PFSK-1 (cell line): ENCODE measurements around the gene PRDM8.

ENCODE experiments used
- FOXP2 ChIP-seq: optimal IDR thresholded peaks from 2 replicates; pipeline ENCODE3; 2011; ENCODE audit warnings: borderline replicate concordance, control low read depth, inconsistent platforms; ENCODE audit not compliant: insufficient read depth; ENCODE audit errors: extremely low read length, extremely low read depth
- POLR2AphosphoS5 ChIP-seq: IDR thresholded peaks from 2 replicates; pipeline ENCODE4 v1.6.1; 2012; ENCODE audit warnings: low read depth, mild to moderate bottlenecking, control low read depth, low read length, moderate library complexity
- REST ChIP-seq, 2 experiments: IDR thresholded peaks; 2 replicates each; pipeline versions ENCODE4 v1.6.1 to v1.8.0; 2011 to 2012; ENCODE audit warnings: low read depth in 2 of 2, low read length in 2 of 2, control low read depth in 1 of 2, inconsistent platforms in 1 of 2, mild to moderate bottlenecking in 1 of 2, moderate library complexity in 1 of 2; ENCODE audit not compliant: insufficient read depth in 1 of 2
- SIN3A ChIP-seq: IDR thresholded peaks from 2 replicates; pipeline ENCODE4 v1.6.1; 2012; ENCODE audit warnings: mild to moderate bottlenecking, low read length, moderate library complexity, borderline replicate concordance; ENCODE audit not compliant: insufficient read depth
- TAF1 ChIP-seq: IDR thresholded peaks from 2 replicates; pipeline ENCODE4 v1.6.1; 2012; ENCODE audit warnings: low read length, control low read depth, borderline replicate concordance; ENCODE audit not compliant: insufficient read depth

Gene PRDM8

GRCh38 chr4:80162418-80162817, 34.9 kb upstream of the PRDM8 start:
- TF ChIP-seq REST (IDR thresholded peaks at IDR 0.05; ENCODE audit: insufficient read depth in 1 of 2, low read depth in 2 of 2, low read length in 2 of 2), result no peak
- TF ChIP-seq SIN3A, result no peak

- TF ChIP-seq SIN3A (no peak), FOXP2 (no peak), REST (IDR thresholded peaks at IDR 0.05; ENCODE audit: insufficient read depth in 1 of 2, low read depth in 2 of 2, low read length in 2 of 2) (no peak), POLR2AphosphoS5 (no peak), TAF1 (no peak)
These were observed 31.4 kb upstream of the PRDM8 start for GRCh38 chr4:80165855-80166254.

- no peak for TF ChIP-seq TAF1
- TF ChIP-seq POLR2AphosphoS5, result no peak
- TF ChIP-seq FOXP2, result no peak
- no peak for TF ChIP-seq SIN3A
- no peak for TF ChIP-seq REST (IDR thresholded peaks at IDR 0.05; ENCODE audit: insufficient read depth in 1 of 2, low read depth in 2 of 2, low read length in 2 of 2)
These were observed 26.1 kb upstream of the PRDM8 start for GRCh38 chr4:80171251-80171650.

- TF ChIP-seq REST (IDR thresholded peaks at IDR 0.05; ENCODE audit: insufficient read depth in 1 of 2, low read depth in 2 of 2, low read length in 2 of 2) (no peak), SIN3A (no peak), TAF1 (no peak), FOXP2 (no peak), POLR2AphosphoS5 (no peak)
These were observed 25.6 kb upstream of the PRDM8 start for GRCh38 chr4:80171656-80172055.

- no peak for TF ChIP-seq POLR2AphosphoS5
- no peak for TF ChIP-seq SIN3A
- no peak for TF ChIP-seq REST (IDR thresholded peaks at IDR 0.05; ENCODE audit: insufficient read depth in 1 of 2, low read depth in 2 of 2, low read length in 2 of 2)
- no peak for TF ChIP-seq FOXP2
- no peak for TF ChIP-seq TAF1
These were observed 25.1 kb upstream of the PRDM8 start for GRCh38 chr4:80172203-80172602.
